GM19324 (cell line): ENCODE data around the gene ERP27.

Experiments
- ATAC-seq: cut with Tn5 transposase; IDR thresholded peaks from one replicate; pipeline ENCODE4 v1.9.1; 2021; ENCODE audit warnings: mild to moderate bottlenecking, moderate library complexity; ENCODE audit not compliant: unreplicated experiment, low FRiP score

Gene ERP27

DNA sequence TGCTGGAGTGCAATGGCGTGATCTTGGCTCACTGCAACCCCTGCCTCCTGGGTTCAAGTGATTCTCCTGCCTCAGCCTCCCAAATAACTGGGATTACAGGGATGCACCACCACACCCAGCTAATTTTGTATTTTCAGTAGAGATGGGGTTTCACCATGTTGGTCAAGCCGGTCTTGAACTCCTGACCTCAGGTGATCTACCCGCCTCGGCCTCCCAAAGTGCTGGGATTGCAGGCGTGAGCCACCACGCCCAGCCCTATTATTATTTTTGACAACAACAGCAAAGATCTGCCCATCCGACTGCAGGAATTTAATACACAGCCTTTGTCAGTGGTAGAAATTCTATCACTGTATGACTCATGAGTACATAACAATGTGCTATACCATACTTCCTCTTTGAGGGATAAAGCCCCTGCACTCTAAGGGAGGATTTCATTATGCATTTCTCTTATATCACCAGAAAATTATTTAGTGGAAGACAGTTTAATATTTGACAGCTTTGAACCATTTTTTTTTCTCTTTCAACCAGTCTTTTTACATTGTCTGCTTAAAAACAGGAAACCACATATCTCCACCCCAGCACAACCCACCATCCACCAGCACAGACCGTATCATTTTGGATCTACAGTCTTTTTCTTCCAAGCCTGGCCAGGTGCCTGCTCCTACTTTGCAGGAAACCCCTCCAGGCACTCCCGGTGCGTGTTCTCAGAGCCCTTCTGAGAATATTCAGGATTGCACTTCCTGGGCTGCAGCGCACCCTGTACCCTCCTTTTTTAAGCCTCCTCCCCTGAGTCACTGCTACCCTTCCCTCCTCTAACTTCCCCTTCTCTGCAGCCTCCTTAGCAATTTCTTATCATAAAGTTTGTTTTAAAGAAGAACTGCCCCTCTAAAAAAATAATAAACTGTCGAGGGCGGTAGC, 22.5 kb upstream of the ERP27 start:
- ATAC-seq, result peak; percentile 55

DNA sequence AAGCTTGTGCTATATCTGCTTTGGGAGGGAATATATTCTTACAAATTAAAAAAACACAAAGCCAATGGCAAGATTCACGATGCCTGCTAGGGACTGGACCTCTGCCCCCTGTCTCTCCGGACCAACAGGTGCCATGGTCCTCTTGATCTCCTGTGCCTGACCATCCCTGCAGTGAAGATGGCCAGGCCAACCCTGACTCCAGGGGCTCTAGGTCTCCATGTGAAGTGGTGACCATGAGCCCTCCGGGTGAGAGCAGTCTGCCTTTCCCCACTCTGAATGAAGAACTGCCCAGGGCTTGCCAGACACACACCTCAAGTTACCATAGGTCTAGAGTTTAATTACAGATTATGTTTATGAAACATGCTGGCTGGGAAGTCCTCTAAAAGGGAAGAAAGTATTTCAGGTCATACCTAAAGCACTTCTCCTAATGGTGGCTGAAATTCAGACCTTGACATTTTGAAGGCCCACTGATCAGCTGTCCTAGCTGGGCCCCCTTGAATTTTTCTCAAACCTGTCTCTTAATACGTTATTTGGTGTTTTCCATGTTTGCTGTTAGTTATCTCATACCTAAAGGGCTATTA, 21.7 kb upstream of the ERP27 start:
- ATAC-seq, result no peak

DNA sequence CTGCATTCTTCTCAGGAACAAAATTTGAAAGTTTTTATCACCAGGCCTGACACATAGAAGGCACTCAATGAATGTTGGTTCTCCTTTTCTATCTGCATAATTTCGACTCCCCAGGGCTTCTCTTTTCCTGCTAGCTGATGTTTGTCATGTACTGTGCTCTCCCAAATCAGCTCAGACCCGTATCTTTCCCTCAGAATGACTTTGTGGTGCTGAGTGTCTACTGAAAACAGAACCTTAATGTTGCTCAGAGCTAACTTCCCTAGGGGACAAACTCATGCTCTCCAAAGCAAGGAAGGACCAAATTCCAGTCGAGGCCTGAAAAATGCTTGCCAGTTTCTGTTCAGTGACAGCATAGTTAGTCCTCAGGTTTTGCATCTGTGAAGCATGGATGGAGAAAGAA, 21.1 kb upstream of the ERP27 start:
- ATAC-seq, result no peak

DNA sequence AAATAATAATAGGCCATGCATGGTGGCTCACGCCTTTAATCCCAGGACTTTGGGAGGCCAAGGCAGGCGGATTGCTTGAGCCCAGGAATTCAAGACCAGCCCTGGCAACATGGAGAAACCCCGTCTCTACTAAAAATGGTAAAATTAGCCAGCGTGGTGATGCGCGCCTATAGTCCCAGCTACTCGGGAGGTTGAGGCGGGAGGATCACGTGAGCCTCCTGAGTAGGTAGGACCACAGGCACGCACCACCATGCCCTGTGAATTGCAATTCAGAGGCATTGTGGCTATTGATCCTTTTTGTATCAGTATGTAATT, 20.7 kb upstream of the ERP27 start:
- ATAC-seq, result no peak

DNA sequence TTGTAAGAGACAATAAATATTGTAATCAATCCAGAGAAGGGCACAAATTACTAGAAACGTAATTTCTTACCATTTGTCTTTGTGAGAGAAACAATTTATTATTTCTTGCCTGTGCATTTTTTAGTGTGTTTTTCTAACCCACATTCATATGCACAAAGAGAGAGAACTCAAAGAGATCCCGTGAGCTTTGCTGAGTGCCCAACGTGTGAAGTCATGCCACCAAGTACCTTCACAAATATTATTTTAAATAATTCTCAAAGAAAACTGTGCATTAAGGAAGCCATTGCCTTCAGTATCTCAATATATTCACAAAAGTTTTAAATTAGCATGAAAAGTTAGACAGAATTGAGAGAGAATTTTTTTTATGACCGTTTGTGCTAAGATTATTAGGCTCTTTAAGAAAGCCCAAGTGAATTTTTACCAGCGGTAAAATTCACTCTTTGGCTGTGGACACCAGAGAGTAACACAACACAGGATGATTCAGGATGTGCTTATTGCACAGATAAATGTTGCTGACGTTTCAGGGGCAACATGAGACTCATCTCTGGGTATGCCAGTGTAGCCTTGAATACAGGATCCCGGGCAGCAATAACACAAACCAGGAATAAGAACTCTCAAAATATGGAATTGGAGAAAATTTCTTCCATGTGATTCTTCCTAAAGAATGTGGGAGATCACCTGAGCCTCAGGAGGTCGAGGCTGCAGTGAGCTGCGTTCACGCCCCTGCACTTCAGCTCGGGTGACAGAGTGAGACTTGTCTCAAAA, 20.2 kb upstream of the ERP27 start:
- ATAC-seq, result no peak

DNA sequence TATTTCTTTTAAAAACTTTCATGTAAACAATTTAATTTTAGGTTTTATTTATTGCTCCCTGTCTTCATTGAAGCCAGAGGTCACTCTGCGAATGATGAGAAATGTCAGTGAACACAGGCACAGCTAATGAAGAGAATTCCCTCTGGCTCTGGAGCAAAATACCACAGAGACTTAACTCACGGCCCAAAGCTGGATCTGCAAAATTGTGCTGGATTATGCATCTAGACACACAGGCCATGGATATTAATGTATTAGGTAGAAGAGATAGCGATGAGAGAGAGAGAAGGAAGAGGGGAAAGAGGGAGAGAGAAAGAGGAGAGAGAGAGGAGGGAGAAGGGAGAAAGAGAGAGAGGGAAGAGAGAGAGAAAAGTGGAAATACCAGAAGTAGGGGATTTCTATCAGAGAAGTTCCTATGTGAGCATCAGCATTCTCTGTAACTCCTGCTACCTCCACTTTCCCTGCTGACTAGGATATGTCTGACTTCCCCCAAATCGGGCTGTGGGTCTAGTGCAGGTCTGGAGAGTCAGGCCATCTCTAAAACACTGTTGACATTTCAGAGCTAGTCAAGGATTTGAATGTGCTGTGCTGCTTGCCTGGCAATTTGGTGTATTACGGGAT, 19.3 kb upstream of the ERP27 start:
- no peak for ATAC-seq

DNA sequence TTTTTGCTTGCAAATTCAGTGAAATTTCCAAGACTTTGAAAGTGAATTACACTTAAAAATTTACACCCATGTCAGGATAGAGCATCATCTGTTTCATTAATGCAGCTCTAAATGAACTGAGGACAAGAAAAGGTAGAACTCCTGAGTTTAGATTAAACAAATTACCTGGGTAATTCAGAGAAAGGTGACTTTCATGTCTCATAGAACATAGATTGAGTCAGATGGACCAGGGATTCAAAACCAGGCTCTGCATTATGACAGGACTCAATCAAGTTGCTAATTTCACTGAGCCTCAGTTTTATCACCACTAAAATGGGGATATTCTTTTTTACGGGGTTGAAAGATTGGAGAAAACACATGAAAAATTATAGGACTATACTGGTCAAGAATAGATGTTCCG, 18.6 kb upstream of the ERP27 start:
- no peak for ATAC-seq

DNA sequence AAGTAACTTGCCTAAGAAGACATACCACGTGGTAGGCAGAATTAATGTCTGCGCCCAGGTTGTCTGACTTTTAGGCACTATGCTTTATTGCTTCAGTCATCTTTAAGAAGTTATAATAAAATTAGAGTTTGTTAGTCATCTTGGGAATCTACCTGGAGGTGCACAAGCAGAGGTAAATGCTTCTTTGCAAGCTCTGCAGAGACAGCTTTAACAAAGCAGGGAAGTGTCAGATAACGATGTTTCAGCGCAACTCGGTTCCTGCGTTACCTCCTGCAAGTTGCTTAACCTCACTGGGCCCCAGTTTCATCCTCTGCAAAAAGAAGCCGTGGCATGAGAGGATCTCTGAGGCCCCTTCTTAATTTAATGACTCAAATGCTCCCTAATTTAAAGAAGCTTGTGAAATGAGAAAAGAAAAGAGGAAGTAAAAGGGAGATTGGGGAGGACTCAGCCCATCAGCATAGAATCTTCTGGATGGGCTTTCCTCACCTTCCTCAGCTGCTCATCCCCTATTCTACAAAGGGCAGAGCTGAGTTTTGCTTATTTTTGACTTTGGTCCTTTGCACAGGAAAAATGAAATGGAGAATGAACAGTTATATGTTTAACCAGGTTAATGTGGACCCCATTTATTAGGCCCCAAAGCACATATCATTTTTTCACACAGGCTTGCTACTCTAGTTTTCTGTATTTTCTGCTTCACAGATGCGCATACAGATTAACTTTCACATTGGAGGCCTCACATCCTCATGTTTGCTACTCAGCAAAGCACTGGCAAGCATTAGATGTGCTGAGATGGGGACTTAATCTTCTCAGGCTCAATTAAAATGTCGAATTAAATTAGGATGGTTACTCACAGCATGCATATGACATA, 17.9 kb upstream of the ERP27 start:
- no peak for ATAC-seq

DNA sequence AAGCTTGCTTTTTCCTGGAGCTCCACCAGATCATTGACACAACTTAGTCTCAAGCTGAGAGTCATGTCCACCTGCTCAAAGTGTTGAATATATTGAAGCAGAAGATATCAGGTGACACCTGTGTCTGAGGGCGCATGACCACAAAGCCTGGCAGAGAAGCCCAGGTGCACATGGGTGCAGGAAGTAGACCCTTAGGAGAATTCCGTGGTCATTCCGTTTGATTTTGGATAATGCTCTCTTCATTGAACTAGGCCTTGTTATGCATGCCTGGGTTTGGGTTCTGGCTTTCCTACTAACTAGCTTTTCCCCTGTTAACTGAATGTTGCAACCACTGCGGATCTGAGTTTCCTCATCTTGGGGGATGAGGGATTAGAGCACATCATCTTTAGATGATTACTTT, 15.9 kb upstream of the ERP27 start:
- no peak for ATAC-seq

DNA sequence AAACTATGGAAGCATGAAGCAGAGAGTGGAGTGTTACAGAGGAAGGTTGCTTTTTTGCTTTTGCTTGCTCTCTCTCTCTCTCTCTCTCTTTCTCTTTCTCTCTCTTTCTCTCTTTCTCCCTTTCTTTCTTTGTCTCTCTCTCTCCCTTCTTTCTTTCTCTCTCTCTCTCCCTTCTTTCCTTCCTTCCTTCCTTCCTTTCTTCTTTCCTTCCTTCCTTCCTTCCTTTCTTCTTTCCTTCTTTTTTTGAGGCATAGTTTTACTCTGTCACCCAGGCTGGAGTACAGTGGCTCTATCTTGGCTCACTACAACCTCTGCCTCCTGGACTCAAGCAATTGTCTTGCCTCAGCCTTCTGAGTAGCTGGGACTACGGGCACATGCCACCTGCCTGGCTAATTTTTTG, 15.4 kb upstream of the ERP27 start:
- no peak for ATAC-seq

DNA sequence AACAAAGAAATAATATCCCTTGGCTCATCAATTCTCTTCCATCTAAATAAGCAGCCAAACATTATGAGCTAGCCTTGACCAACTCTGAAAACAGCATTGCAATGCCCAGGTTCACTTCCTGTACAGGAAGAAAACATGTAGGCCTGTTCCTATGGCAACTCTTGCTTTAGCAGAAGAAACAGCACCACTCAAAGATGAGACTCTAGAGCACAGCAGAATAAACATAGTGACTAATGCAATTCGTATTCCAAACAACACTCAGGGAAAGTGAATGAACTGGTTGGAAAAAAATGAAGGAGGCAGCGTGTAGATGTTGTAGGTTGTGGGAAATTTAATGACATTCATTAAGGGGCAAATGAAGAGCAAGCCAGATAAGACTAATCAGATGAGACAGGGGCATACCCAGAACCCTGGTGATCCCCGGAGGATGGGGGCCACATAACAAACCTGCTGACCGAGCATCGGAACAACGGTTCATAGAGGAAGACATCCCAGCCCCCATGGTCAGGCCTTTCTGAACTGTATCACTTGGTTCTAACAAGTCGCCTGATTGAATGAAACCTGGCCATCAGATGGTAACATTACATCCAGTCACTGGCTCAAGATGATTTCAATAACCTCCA, 14.1 kb upstream of the ERP27 start:
- ATAC-seq, result peak; percentile 65

DNA sequence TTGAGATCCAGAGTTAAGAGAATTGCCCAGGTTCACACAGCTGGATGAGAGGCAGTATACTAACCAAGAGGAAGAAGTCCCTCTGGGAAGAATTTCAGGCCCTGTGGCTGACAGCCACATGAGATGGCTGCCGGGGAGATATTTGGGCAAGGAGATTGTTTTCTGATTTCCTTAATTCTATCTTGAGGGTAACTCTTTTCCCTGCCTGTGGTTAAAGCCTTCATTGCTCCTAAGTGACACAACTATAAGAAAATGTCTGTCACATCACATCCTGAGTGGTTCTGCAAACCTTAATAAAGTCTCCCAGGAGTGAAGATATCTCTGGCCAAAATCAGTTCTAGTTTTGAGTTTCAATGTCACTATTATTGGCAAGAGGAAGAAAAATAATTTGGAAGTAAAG, 13.5 kb upstream of the ERP27 start:
- ATAC-seq, result no peak

DNA sequence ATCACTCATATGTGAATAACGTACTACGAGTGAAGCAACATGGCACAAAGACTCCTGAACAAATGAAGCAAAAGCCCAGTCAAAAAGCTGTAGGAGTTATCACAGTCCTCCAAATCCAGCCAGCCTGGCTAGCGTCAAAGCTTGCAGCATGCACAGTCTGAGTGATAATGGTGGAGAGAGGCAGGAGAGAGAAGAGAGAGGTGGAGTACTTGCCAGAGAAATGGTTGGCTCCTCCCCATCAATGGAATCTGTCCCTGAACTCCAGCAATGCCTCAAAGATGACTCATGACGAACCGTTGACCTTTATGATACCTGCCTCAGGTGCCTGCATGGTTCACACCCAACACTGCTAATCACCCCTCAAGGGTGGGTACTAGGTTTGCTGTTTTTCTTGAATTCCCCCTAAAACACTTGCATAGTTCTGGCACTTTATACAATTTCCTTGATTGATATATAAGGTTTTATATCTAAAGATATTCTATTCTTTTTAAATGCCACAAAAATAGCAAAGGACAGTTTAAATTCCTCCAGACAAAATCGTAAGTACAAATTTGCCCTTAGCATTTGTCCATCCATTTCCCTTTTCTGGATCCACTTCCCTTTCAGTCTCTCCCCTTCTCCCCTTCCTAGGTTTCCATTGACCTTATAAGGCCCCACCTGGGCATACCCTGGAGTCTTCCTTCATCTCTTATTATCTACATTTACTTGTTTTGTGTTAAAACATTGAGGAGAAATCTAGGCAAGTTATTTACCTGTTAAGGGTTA, 12.8 kb upstream of the ERP27 start:
- ATAC-seq, result no peak

DNA sequence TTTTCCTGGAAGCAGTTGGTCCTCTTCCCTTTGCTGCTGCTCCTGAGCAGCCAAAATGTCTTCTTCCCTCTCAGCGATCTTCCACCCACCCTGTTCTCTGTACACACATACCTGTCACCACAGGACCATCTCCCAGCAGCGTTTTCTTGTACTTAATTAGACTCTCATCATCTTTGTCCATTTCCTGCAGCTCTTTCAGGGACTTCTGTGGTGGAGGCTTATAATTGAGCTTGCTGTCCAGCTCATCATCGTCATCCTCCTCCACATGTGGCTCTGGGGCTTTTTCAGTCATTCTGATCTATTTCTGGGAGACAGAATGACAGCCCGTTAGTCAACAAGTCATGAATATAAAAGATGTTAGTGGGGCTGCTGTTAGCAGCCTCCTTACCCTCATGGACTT, 12.1 kb upstream of the ERP27 start:
- ATAC-seq, result no peak

DNA sequence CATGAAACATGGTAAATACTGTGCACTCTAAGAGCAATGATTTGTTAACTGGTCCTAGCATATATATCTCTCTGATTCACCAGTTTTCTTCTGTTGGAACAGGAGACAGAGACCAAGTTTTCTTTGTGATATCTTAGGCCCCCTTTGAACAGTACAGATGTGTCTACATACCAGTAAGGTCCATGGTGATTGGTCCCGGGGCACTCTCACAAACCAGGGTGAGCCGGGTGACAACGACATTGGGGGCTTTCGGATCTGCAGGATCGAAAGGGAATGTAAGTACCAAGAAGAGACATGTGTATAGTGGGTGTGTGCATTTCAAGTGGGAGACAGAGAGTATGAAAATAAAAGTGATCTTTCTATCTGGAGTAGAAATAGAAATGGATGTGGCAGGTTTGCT, 11.3 kb upstream of the ERP27 start:
- ATAC-seq, result no peak

DNA sequence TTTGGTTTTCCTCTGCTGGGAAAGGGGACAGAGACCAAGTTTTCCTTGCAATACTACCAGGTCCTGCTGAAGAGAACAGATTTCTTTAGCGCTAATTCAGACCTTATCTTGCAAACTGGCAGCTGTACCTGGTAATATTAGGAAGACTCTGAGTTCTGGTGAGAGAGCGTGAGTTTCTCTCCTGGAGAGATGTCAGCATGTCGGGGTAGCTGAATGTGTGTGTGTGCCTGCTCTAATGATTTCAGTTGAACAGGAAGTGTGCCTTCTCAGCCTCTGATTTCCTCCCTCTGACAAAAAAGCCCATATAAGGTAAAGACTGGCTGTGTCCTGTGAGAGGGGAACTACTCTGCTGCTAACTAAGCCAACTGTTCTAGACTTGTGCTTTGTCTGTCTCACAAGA, 10.3 kb upstream of the ERP27 start:
- ATAC-seq, result peak; percentile 88

DNA sequence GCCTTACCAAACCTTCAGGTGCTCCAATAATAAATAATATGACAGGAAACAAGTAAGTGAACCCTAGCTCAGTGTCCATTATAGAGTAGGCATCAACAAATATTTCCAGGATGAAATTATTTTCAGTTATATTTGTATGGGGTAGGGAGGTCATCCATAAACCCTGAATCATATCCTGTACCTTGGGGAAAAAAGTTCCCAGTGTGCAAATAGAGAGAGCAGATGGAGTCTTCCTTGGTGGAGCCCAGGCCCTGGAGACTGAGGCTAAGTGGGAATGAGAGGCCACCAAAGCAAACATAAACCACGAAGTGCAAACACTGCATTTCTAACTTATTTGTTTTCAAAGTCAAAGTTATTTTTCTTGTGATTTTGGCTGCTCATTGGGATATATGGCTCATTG, 8.5 kb upstream of the ERP27 start:
- ATAC-seq, result no peak

DNA sequence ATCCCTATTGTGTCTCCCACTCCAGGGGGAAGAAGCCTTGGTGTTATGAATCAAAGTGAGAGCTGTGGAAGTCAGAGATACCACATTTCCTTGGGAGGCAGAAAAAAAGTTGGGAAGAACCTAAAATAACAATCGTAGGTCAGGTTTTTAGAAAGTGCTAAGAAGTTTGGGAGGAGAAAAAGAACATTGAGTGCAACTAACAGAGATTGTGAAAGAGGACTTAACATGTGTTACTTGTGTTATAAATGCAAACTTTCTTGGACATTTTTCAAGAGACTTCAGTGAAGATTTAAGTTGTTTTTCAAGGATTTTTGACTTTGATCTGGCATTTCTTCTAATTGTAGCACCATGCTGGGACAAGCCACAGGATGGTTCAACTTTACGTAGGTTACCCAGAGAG, 7.8 kb upstream of the ERP27 start:
- ATAC-seq, result no peak
